Trophoblast cell (in vitro differentiated cells and primary cell): ENCODE results near the gene LRRC74B.
"Not testable (repeated sequence)": the region's sequence is repeated elsewhere in the genome, so short reads cannot be mapped to it uniquely, and the experiment has no call there.

Experiments
- DNase-seq, 2 donors: peaks; one replicate each; pipeline ENCODE4 v3.0.0-alpha.2; 2016
- H2AFZ ChIP-seq: 2 replicates; pipeline ENCODE4 v1.6.1; 2013; ENCODE audit warnings: low read length, moderate library complexity, mild to moderate bottlenecking; ENCODE audit not compliant: insufficient read depth, poor library complexity
- H2AK5ac ChIP-seq: 2 replicates; pipeline ENCODE4 v1.6.1; 2013; ENCODE audit warnings: mild to moderate bottlenecking, low read length
- H2BK120ac ChIP-seq: 2 replicates; pipeline ENCODE4 v1.6.1; 2013; ENCODE audit warnings: low read length, mild to moderate bottlenecking, moderate library complexity; ENCODE audit not compliant: insufficient read depth, poor library complexity
- H2BK12ac ChIP-seq: 2 replicates; pipeline ENCODE4 v1.6.1; 2013; ENCODE audit warnings: mild to moderate bottlenecking, low read length, moderate library complexity
- H2BK5ac ChIP-seq: 2 replicates; pipeline ENCODE4 v1.6.1; 2013; ENCODE audit warnings: low read length, low read depth, moderate library complexity, mild to moderate bottlenecking; ENCODE audit not compliant: poor library complexity
- H3K14ac ChIP-seq: 2 replicates; pipeline ENCODE4 v1.6.1; 2013; ENCODE audit warnings: mild to moderate bottlenecking, low read length
- H3K18ac ChIP-seq: 2 replicates; pipeline ENCODE4 v1.6.1; 2013; ENCODE audit warnings: mild to moderate bottlenecking, low read length
- H3K23ac ChIP-seq: 2 replicates; pipeline ENCODE4 v1.6.1; 2013; ENCODE audit warnings: low read length
- H3K27ac ChIP-seq: 2 replicates; pipeline ENCODE4 v1.5.1; 2013; ENCODE audit warnings: low read depth, mild to moderate bottlenecking, inconsistent platforms, low read length, moderate library complexity
- H3K27me3 ChIP-seq: 2 replicates; pipeline ENCODE4 v1.6.1; 2013; ENCODE audit warnings: inconsistent platforms, mild to moderate bottlenecking, low read length, moderate library complexity; ENCODE audit not compliant: insufficient read depth
- H3K36me3 ChIP-seq, 2 experiments: 1 replicate in 1 of 2; 2 replicates in 1 of 2; pipeline ENCODE4 v1.6.1; 2013; ENCODE audit warnings: low read length in 2 of 2, mild to moderate bottlenecking in 2 of 2, moderate library complexity in 1 of 2; ENCODE audit not compliant: insufficient read depth in 2 of 2, control insufficient read depth in 1 of 2
- H3K4ac ChIP-seq: 2 replicates; pipeline ENCODE4 v1.6.1; 2013; ENCODE audit warnings: low read depth, mild to moderate bottlenecking, low read length, moderate library complexity
- H3K4me1 ChIP-seq, 2 experiments: 1 replicate in 1 of 2; 2 replicates in 1 of 2; pipeline ENCODE4 v1.6.1; 2013; ENCODE audit warnings: low read length in 2 of 2, mild to moderate bottlenecking in 2 of 2, moderate library complexity in 1 of 2; ENCODE audit not compliant: insufficient read depth in 2 of 2, control insufficient read depth in 1 of 2
- H3K4me2 ChIP-seq: 2 replicates; pipeline ENCODE4 v1.6.1; 2013; ENCODE audit warnings: inconsistent platforms, mild to moderate bottlenecking, low read length, moderate library complexity
- H3K4me3 ChIP-seq: 2 replicates; pipeline ENCODE4 v1.5.1; 2013; ENCODE audit warnings: mild to moderate bottlenecking, low read depth, low read length, inconsistent platforms
- H3K79me1 ChIP-seq: one replicate; pipeline ENCODE4 v1.6.1; 2013; ENCODE audit warnings: low read length
- H3K79me2 ChIP-seq: 2 replicates; pipeline ENCODE4 v1.6.1; 2013; ENCODE audit warnings: low read length, mild to moderate bottlenecking; ENCODE audit not compliant: control insufficient read depth, insufficient read depth, poor library complexity
- H3K9ac ChIP-seq: 2 replicates; pipeline ENCODE4 v1.6.1; 2013; ENCODE audit warnings: mild to moderate bottlenecking, low read length
- H3K9me3 ChIP-seq: 2 replicates; pipeline ENCODE4 v1.6.1; 2013; ENCODE audit warnings: low read depth, mild to moderate bottlenecking, control low read depth, inconsistent platforms, low read length; ENCODE audit not compliant: insufficient read depth
- H4K12ac ChIP-seq: 2 replicates; pipeline ENCODE4 v1.6.1; 2013; ENCODE audit warnings: low read depth, mild to moderate bottlenecking, low read length, moderate library complexity
- H4K8ac ChIP-seq: 2 replicates; pipeline ENCODE4 v1.6.1; 2013; ENCODE audit warnings: low read depth, mild to moderate bottlenecking, low read length, moderate library complexity
- H4K91ac ChIP-seq: one replicate; pipeline ENCODE4 v1.6.1; 2013; ENCODE audit warnings: low read depth, mild to moderate bottlenecking, low read length, moderate library complexity
- WGBS: extraction: QIAGEN DNeasy Blood & Tissue Kit; methylation state at CpG from one replicate; pipeline ENCODE4 v1.1.7; 2013; ENCODE audit warnings: missing lambda C conversion rate; ENCODE audit not compliant: insufficient read length, insufficient coverage; ENCODE audit errors: extremely low coverage; 5-methylcytosine and 5-hydroxymethylcytosine counted together

LRRC74B gene

GRCh38 chr22:21080435-21081137 lies 34.8 kb downstream of the LRRC74B start:
- Histone ChIP-seq H2BK12ac (no peak overlapping the region), H3K27ac (no peak overlapping the region), H3K4me3 (no peak overlapping the region), H3K9me3 (no peaks in the 10 kb centered on the region), H4K12ac (no peak overlapping the region), H2BK5ac (no peak overlapping the region), H2BK120ac (no peak overlapping the region), H3K23ac (no peak overlapping the region), H3K79me1 (no peaks in the 10 kb centered on the region), H3K36me3 (no peaks in the 10 kb centered on the region), H3K4me1 (no peaks in the 10 kb centered on the region), H4K91ac (no peak overlapping the region), H2AK5ac (no peak overlapping the region), H4K8ac (no peak overlapping the region), H3K4me2 (no peak overlapping the region), H2AFZ (no peak overlapping the region), H3K9ac (no peak overlapping the region), H3K79me2 (no peaks in the 10 kb centered on the region), H3K4ac (no peak overlapping the region), H3K18ac (no peak overlapping the region), H3K27me3 (no peaks in the 10 kb centered on the region), H3K14ac (no peak overlapping the region)
- WGBS = no CpG with 5 or more reads among the region's 31 CpGs
- DNase-seq = peak in 1 of 2 donors; percentile 57

GRCh38 chr22:21082248-21082647 lies 36.5 kb downstream of the LRRC74B start:
- H2AK5ac ChIP-seq = no peak overlapping the region
- WGBS = no CpG with 5 or more reads among the region's 6 CpGs

GRCh38 chr22:21087119-21087518 lies 41.4 kb downstream of the LRRC74B start:
- H3K14ac ChIP-seq = no peak overlapping the region
- no CpG with 5 or more reads among the region's 5 CpGs for WGBS
- H2AFZ ChIP-seq = no peak overlapping the region
- H3K36me3 ChIP-seq = no peaks in the 10 kb centered on the region
- H3K27ac ChIP-seq = no peak overlapping the region
- no peak overlapping the region for H3K4ac ChIP-seq
- no peak overlapping the region for H2BK5ac ChIP-seq
- no peak overlapping the region for H3K9ac ChIP-seq
- H2BK12ac ChIP-seq = no peak overlapping the region
- no peak overlapping the region for H4K8ac ChIP-seq
- no peak overlapping the region for H3K4me2 ChIP-seq
- no peak overlapping the region for H4K91ac ChIP-seq
- H2BK120ac ChIP-seq = no peak overlapping the region
- H2AK5ac ChIP-seq = no peak overlapping the region
- H4K12ac ChIP-seq = no peak overlapping the region
- H3K4me3 ChIP-seq = no peak overlapping the region
- H3K27me3 ChIP-seq = no peaks in the 10 kb centered on the region
- no peaks in the 10 kb centered on the region for H3K79me2 ChIP-seq
- H3K4me1 ChIP-seq = no peaks in the 10 kb centered on the region
- no peaks in the 10 kb centered on the region for H3K79me1 ChIP-seq
- H3K23ac ChIP-seq = no peak overlapping the region
- no peaks in the 10 kb centered on the region for H3K9me3 ChIP-seq
- DNase-seq = no peak
- no peak overlapping the region for H3K18ac ChIP-seq

More at GRCh38 chr22:21082248-21082647, 36.5 kb downstream of the LRRC74B start:
- Histone ChIP-seq H3K9me3 (no peaks in the 10 kb centered on the region), H3K79me1 (no peaks in the 10 kb centered on the region), H3K23ac (no peak overlapping the region), H3K14ac (no peak overlapping the region), H4K91ac (no peak overlapping the region), H2BK12ac (no peak overlapping the region), H3K4me2 (no peak overlapping the region), H4K12ac (no peak overlapping the region), H3K18ac (no peak overlapping the region), H4K8ac (no peak overlapping the region), H2BK120ac (no peak overlapping the region), H3K4ac (no peak overlapping the region), H3K4me3 (no peak overlapping the region), H3K27me3 (no peaks in the 10 kb centered on the region), H2BK5ac (no peak overlapping the region), H2AFZ (no peak overlapping the region), H3K79me2 (no peaks in the 10 kb centered on the region), H3K27ac (no peak overlapping the region), H3K4me1 (no peaks in the 10 kb centered on the region), H3K36me3 (no peaks in the 10 kb centered on the region), H3K9ac (no peak overlapping the region)
- DNase-seq = peak; percentile 89 to 90

GRCh38 chr22:21087926-21088325 lies 42.2 kb downstream of the LRRC74B start:
- H3K79me2 ChIP-seq, H4K91ac ChIP-seq, H2AFZ ChIP-seq, H3K79me1 ChIP-seq, H2BK12ac ChIP-seq, H3K14ac ChIP-seq, DNase-seq, H3K18ac ChIP-seq, H3K27ac ChIP-seq, H3K23ac ChIP-seq, H3K4me2 ChIP-seq, H3K4me3 ChIP-seq, H4K8ac ChIP-seq, H3K9ac ChIP-seq, H3K4me1 ChIP-seq, H4K12ac ChIP-seq, H3K27me3 ChIP-seq, H3K9me3 ChIP-seq, H2AK5ac ChIP-seq, H2BK5ac ChIP-seq, H3K36me3 ChIP-seq, H2BK120ac ChIP-seq, H3K4ac ChIP-seq: not testable (repeated sequence)
- no CpG with 5 or more reads among the region's 11 CpGs for WGBS
